OCI-LY7 (cell line): Measurements from ENCODE around the gene LRRN2.

Experiments used
- CTCF ChIP-seq: fragments of 200-600 bp; sonication (generic); conservative IDR thresholded peaks from 2 replicates; pipeline ENCODE4 v1.5.1; 2014; ENCODE audit warnings: mild to moderate bottlenecking, antibody characterized with exemption, low read length, moderate library complexity, mixed read lengths
- EZH2phosphoT487 ChIP-seq: fragments of 200-600 bp; sonication (generic); IDR thresholded peaks from 2 replicates; pipeline ENCODE4 v1.6.1; 2018; ENCODE audit warnings: low read depth, borderline replicate concordance, mild to moderate bottlenecking, mixed run types, antibody characterized with exemption, low read length, moderate library complexity, mixed read lengths

- no peak for TF ChIP-seq CTCF
- TF ChIP-seq EZH2phosphoT487, result no peak
These were observed 37.7 kb upstream of the LRRN2 start for GRCh38 chr1:204723131-204723787.
